MM.1S (cell line): ENCODE measurements around the gene RPS15A.

Experiments
- CTCF ChIP-seq: fragments of 300-600 bp; sonication (generic); IDR thresholded peaks from 2 replicates; pipeline ENCODE4 v1.5.1; 2016; ENCODE audit warnings: antibody characterized with exemption, low read length, mixed read lengths
- EZH2 ChIP-seq: fragments of 300-600 bp; sonication (generic); optimal IDR thresholded peaks from 2 replicates; pipeline ENCODE3; 2017; ENCODE audit warnings: low read depth, mild to moderate bottlenecking, antibody characterized with exemption, low read length, mixed read lengths
- EZH2phosphoT487 ChIP-seq: fragments of 300-600 bp; sonication (generic); IDR thresholded peaks from 2 replicates; pipeline ENCODE4 v1.6.1; 2018; ENCODE audit warnings: antibody characterized with exemption, low read length

GRCh38 chr16:18834864-18835263, 44.7 kb upstream of the RPS15A start:
- TF ChIP-seq CTCF (no peak), EZH2 (no peak), EZH2phosphoT487 (no peak)
